Glomerular visceral epithelial cell (primary cell): ENCODE data around the gene VAPA.
A peak's percentile ranks its signal among the peaks of the same experiment; 100 is the strongest.

Source experiments
- DNase-seq: peaks from one replicate; pipeline ENCODE4 v3.0.0-alpha.2; 2016; ENCODE audit errors: extremely low spot score

Gene VAPA

DNA sequence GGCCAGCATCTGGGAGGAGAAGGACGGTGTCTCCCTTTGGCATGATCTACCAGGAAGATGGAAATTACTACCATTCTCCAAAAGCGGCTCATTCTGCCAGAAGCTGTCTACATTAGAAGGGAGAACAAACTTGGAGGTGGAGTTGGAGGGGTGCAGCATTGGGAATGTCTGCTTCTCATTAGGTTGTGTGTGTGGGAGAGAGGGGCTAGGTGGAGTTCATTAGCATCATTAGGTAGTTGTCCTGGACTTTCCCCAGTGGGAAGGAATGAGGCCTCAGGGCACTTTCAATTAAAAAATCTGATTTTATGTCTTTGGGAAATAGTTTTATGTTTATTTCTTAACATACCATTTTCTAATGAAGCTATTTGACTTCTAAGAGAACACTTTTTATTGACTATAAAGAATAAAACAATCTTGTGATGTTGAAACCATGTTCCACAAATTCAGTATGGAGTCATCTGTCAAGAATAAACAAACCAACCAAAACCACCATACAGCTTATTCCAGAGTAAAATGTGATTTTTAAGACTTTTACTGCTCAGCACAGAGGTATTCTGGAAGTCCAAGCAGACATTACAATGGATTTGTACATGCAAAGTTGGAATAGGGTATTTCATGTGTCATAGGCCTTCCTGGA is 60.6 kb downstream of the VAPA start:
- no peak for DNase-seq

DNA sequence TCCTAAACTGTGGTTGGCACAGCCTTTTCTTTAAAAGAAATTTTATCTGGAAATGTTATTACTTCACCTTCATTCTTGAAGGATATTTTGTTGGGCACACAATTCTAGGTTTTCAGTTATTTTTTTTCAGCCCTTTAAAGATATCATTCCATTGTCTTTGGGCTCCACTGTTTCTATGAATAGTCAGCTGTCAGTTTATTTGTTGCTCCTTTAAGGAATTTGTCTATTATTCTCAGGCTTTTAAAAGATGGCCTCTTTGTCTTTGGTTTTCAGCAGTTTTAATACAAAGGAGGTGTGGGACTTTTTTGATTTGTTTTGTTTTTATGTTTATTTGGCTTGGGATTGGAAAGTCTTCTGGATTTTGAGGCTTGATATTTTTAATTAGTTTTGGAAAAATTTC is 61.8 kb downstream of the VAPA start:
- no peak for DNase-seq

DNA sequence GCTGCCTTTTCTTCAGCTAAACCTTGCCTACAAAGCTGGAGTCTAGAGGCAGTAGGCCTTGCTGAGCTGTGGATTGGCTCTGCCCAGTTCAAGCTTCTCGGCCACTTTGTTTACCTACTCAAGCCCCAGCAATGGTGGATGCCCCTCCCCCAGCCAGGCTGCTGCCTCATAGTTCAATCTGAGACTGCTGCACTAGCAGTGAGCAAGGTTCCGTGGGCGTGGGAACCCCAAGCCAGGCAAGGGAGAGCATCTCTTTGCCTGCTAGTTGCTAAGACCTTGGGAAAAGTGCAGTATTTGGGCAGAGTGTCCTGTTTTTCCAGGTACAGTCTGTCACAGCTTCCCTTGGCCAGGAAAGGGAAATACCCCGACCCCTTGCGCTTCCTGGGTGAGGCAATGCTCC is 68.9 kb downstream of the VAPA start:
- no peak for DNase-seq

DNA sequence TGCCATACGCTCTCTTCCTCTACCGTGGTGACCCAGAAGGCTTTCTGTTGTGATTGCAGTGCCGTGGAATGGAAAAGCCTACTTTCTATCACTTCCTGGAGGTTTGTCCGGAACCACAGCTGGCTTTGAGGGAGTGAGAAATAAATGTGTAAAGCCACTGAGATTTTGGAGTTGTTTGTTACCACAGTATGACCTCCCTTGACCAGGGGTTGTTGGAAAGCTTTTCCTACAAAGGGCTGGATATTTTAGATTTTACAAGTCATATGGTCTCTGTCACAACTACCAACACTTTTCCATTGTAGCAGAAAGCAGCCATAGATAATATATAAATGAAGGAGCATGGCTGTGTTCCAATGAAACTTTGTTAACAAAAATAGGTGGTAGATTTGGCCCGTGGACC is 70.3 kb downstream of the VAPA start:
- DNase-seq, result no peak

DNA sequence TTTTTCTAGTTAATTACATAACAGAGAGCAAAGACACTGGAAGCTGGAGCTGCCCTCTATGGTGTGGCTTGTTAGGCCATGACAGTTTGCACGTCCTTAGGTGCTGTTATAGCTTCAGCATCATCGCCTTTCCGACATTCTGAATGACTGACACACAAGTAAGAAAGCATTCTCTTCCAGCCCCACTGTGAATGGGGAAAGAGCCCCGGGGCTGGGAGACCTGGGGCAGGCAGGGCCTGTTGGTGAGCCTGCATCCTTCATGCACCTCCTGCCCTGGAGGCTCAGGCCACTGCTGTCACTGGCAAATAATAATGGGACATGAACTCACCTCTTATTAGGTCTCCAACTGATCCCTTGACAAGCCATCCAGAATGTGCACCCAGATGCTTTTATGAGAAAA is 71.8 kb downstream of the VAPA start:
- no peak for DNase-seq

DNA sequence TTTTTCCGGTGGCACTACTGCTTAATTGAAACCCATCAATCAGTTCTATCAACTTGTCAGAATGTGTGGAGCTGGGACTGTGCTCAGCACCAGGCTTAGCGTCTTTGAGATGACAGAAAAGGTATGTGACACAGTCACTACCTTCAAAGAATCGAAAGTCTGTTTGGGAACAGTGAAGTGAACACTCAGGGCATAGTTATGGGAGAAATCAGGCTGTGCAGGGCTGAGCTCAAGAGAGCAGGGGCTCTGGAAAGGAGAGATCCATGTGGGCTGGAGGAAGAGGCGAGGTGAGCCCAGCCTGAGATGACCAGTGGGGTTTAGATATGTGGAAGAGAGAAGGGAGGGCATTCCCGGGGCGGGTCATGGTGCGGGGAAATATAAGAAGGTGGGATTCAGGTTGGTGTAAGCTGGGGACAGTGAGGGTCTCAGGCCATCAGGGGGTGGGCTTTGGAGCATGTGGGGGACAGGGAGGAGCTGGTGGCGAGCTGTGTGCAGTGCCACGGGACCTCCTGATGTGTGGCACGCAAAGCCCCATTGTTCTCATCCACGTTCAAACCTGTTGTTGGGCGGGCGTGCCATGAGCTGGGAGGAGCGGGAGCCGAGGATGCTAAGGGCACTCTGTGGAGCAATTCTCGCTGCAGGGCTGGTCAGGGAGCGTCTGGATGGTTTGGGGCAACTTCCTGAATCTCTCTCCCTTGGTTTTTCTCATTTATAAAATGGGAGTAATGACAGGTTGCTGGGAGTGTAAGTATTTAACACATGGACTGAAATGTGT is 72.5 kb downstream of the VAPA start:
- no peak for DNase-seq

DNA sequence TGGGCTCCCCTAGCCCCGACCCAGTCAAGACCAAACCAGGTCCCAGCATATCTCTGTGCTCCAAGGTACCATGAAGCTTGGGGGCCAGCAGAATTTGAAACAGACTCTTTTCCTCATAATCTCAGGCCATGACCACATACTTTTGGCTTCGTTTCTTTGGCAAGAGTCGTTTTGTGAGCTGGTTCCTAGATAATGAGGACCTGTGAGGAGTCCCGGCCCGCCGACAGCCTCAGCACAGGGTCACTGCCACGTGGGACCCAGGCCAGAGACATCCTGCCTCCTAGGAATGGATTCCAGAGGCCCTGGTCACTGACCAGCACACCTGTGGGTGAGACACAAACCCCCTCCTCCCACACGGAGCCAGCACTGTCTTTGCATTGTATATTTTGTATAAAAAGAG is 73.5 kb downstream of the VAPA start:
- DNase-seq, result no peak

DNA sequence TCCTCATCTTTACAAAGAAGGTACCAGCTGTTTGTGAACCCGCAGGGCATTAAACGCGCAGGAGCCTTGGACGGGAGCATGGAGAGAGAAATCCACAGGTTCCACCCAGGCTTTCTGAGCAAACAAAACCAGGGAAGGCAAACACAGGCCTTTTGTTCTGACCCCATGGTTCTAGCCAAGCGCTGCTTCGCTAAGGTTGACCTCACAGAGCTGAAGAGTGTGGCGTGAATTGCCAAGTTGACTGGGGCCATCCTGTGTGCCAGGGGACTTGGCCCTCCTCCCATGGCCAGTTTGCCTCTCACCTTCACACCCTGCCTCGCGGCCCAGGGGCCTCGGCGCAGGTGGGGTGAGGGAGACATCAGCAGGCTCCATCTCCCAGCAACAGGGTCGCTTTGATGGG is 74.1 kb downstream of the VAPA start:
- no peak for DNase-seq

DNA sequence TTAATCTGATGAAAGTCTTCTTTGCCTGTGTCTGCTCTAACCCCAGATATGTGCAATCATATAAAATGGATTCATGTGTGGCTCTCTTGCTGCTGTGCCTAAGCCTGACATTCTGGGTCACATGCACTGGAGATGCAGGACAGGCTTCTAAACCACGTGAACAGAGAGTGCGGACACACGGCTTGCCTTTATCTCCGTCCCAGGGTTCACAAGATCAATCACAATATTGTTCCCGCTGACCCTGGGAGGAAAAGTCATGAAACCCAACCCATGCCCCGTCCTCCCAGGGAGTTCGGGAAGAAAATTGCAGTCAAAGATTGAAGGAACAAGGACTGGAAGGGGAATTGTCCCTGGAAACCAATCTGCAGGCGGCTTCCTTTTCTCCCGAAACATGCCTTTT is 74.8 kb downstream of the VAPA start:
- no peak for DNase-seq

DNA sequence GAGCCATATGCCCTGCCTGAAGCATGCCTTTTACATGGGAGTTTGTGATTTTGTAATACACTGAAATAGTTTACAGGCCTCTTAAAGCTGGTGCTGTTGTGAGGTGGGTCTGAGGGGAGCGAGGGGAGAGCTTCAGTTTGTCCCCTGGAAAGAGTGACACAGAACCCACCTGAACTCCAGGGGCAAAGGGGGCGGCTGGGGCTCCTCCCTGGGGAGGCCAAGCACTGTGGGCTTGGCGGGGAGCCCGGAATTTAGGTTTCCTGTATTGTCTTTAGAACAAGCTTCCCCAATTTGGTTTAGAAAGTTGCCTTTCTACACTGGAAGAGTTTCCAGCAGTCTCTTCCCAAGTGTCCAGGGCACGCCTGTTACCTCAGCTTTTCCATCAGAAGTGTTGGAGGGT is 75.7 kb downstream of the VAPA start:
- no peak for DNase-seq

DNA sequence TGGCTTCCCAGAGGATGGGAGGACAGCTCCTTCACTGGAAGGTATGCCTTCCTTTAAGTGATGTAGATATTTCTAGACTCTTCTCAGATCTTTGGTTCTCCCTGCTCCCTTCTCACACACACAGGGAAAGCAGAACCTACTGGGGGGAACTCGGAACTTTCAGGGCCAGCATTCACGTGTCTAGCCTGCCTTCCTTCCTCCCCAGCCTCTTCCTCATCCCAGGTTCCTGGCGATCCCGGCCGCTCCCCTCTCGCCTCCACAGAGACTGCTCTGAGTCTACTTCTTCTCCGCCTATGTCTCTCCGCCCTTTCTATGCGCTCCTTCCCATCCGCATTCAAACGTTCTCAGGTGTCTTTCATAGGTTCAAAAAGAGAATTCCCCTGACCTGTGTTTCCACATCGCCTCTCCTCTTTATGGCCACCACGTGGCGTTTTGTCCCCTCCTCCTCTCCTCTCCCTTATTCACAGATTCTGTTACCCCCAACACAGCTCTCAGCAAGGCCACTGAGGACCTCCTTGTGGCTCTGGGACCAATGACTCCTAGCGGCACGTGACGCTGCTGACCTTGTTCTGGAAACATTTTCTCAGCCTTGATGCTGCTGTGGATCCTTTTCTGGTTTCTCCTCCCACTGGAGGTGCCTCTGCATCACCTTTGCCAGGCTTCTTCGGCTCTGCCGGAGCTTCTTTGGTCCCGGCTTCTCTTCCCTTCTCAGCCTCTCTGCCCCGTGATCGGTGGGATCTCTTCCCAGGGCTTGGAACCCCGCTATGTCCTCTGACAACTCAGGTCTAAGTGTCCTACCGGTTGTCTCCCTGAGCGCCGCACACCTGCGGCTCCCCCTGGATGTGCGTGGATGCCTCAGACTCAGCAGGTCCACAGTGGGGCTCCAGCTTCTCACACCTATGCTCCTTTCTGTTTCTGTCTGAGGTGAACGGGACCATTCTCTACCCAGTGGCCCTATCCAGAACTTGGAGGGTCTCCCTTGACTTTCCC is 77.5 kb downstream of the VAPA start:
- DNase-seq, result no peak

DNA sequence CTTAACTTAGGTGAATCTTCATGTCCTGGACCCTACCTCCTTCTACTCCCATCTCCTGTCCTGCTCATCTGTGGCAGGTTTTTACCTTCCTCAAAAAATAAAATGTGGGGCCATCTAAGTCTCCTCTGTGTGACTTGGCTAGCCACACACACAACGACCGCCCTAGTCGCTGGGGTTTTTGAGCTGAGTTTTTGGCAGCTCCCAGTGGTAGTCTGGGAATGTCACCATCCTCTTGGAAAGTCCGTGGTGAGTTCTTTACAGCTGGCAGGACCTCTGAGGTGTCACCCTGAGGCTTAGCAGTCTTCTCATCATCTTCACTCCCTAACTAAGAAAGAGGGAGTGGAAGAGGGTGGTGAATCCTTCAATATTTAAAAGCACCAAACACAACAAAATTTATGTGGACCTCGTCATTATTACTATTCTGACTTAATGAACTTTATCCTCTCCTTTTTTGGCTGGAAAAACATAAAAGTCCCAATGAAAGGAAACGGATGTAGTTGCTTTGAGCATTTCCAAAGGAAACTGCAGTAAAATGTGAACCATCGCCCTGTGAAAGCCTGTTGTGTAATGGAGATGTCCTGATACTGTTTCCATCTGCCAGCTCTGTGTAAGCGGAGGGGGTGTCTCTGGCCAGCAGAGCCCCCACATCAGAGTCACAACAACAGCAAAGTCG is 78.6 kb downstream of the VAPA start:
- DNase-seq, result no peak

DNA sequence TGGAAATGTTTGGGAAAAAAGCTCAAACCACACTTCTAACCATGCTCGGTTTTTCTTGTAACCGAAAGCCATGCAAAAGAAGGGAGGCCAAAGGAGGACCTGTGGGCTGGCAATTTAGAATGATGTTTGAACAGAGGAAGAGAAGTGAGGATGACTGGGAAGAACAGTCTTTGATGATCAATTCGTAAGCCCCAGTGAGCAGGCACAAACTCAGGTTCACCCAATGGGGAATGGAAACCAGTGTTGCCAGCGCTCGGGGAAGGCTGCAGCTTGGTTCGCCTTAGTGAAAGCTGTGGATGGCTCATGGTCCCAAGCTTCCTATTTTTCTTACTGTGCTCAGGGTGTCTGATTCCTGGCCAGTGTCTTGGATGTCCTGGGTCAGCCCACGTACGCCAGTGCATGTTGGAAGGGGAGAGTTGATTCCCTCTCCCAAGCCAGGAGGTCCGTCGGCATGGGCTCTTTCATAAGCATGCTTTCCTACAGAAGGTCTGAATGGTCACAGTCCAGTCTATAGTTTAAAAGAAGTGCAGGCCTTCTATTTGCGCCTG is 79.2 kb downstream of the VAPA start:
- no peak for DNase-seq

DNA sequence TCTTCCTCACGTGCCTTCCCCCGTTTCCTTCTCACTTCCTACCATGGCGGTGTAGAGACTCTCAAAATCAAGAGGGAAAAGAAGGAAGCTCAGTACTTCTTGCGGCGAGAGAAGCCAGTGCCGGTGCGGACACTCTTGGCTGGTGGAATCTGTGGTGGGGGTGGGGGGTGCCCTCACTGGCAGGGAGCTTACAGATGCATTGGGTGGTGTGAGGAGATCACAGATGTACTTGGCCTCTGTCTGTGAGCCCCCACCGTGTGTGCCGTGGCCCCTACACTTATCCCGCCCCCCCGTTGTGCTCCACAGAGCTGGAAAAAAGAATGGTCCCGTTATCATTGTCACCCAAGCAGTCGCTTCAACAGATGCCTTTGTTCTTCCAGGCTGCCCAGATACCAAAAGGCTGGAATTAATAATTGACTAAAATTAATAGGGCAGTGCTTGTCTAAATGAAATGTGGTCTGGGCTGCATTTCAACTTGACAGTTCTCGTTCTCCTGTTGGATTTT is 79.8 kb downstream of the VAPA start:
- DNase-seq, result peak; percentile 46

DNA sequence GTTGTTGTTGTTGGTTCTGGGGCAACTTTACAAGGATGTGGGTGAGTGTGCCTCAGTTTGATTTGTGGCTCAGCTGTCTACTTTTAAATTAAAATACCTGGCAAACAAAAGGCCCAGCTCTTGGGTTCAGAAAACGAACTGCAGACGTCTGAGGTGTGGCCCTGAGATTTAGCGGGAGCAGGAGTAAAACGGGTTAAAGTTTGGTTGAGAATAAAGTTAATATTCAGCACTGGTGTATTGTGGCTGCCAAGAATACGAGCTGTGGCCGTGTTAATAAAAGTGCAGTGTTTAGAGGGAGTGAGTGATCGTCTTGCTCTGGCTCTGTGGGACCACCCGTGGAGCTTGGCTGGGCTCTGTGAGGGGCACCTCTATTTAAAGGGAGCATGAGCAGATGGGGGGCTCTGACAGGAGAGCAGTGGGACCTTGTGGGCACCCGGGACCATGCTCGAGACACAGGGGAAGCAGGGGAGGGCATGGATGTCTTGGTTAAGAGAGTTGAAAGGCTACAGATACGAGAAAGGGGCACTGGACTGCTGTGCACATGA is 80.3 kb downstream of the VAPA start:
- peak; percentile 24 for DNase-seq

DNA sequence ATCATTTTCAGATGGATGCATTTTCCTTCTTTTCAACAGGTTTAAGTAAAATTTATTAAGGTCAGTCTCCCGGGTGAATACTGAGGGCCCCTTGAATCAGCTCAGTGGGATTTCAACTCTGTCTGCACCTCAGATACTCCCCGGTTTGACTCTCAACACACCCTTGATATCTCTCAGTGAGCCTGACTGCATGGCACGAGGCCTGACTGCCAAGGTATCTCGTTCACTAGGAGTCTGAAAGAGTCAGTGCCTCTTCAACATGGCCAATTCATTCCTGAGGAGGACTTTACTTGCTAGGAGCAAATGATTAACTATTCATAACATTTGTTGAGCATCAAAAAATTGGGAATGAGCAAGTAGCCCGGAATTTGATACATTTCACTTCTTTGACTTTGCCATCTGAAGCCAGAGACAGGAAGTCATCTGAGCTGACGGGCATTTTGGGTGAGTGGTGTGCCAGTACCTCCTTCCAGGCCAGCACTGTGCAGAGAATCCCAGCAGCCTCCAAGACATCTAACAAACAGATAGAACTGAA is 81.0 kb downstream of the VAPA start:
- peak; percentile 48 for DNase-seq

DNA sequence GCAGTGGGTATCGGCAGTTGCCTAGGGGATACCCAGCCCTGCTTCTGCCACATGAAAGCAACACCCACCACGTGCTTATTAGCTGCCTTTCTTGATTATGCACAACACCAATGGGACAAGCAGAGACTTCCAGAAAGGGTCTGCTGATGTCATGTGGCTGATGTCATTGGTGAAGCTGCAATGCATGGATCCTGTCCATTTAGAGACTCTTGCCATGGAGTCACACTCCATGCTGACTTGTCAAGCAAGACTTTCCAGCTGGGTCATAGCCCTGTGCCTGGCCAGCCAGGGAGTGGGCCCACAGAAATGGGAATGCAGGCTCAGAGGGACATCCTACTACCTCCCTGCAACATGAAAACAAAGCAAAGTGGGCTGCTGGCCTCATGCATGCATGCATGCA is 81.8 kb downstream of the VAPA start:
- DNase-seq, result no peak

DNA sequence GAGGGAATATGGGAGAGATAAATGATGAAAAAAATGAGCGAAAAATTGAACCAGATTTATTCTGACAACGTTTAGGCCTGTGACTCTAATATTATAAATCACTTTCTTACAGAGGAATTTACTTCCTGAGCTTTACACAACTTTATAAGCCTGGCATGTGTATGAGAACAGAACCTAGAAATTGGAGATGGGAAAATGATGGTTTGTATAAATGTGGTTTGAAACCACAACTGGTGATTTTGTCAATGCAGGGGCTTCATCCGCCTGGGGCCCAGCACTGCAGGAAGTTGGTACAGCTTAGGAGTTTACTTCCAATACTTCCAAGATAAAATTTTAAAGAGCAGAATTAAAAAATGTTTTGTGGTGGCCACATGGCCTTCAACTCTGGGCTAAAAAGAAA is 82.3 kb downstream of the VAPA start:
- DNase-seq, result no peak

DNA sequence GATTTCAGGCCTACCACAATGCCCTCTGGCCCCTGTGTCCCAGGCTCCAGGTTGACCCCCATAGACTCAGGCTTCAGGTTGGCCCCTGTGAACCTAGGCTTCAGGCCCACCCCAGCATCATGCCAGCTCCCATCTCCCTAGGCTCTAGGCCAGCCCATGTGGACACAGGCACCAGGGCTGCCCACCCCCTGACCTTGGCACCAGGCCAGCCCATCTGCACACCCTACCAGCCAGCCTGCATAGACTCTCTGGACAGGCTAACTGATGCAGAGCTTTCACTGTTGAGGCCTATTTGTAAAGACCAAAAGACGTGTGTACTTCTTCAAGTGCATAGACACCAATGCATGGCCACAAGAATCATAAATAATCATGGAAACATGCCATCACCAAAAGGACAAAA is 83.9 kb downstream of the VAPA start:
- DNase-seq, result no peak

DNA sequence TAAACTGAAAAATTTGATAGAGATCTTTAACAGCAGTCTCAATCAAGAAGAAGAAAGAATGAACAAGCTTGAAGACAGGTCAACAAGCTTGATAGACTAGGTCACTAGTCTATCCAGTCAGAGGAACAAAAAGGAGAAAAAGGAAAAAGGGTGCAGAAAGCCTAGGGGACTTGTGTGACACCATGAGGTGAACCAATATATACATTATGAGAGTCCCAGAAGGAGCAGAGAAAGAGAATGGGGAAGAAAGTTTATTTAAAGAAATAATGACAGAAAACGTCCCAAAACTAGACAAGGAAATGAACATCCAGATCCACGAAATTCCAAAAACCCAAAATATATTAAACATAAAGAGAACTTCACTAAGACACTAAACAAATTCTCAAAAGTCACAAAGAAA is 84.5 kb downstream of the VAPA start:
- DNase-seq, result no peak

DNA sequence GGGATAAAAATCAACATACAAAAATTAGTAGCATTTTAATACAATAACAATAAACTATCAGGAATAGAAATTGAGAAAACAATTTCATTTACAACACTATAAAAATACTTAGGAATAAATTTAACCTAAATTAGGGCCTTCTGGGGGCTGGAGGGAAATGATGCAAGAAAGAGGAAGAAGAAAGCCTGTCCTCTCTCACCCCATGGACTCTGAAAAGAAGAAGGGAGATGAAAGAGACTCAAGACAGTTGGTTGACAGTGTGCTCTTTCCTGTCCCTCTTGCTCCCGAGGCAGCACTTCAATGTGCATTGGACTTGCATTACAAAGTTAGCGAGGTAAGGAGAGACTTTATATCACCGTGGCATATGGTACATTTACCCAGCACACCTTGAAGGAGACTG is 88.5 kb downstream of the VAPA start:
- no peak for DNase-seq
